Measurements from ENCODE around the gene INAFM1. TPM values are rescaled to one million over a fixed set of nuclear protein-coding genes. Genes with fewer than 3 reads are reported as not detected.
"Not testable (repeated sequence)": the region's sequence is repeated elsewhere in the genome, so short reads cannot be mapped to it uniquely, and the experiment has no call there.

The INAFM1 gene
- total RNA-seq, 4 donors from 2014 or later = 6.0 to 13.6 (median 8.2) TPM

DNA sequence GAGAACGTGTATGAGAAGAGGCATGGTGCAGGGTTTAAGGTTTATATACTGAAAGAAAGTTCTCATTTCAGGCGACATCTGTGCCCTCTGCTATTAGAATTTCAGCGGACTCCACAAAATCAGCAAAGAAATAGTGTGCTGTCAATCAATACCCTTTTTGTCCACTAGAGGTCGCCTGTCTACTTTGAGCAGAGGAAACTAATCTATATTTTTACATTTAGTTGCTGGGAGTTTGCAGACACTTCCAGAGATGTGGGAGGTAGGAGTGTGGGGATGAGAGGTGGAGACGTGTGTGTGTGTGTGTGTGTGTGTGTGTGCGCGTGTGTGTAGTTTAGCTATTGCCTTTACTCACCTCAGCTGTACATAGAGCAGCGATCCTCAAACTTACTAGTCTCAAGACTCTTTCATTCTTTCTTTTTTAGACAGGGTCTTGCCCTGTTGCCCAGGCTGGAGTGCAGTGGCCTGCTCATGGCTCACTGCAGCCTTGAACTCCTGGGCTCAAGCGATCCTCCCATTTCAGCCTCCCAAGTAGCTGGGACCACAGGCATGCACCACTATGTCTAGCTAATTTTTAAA lies 9.7 kb downstream of the INAFM1 start:
- H3K4me3 ChIP-seq (ENCODE audit: low read depth, poor library complexity, severe bottlenecking) = no peak overlapping the region
- DNase-seq (ENCODE audit: low spot score in 2 of 2) = no peak
- 23 to 26% methylated on average over 9 of the region's 9 CpGs for WGBS, 2 donors
- intact Hi-C loops (cut with DNase I; ENCODE audit: low total_unique reads) = no loop called here
- no peak for TF ChIP-seq POLR2A (IDR thresholded peaks at IDR 0.05)
- TF ChIP-seq, protein P1, sequence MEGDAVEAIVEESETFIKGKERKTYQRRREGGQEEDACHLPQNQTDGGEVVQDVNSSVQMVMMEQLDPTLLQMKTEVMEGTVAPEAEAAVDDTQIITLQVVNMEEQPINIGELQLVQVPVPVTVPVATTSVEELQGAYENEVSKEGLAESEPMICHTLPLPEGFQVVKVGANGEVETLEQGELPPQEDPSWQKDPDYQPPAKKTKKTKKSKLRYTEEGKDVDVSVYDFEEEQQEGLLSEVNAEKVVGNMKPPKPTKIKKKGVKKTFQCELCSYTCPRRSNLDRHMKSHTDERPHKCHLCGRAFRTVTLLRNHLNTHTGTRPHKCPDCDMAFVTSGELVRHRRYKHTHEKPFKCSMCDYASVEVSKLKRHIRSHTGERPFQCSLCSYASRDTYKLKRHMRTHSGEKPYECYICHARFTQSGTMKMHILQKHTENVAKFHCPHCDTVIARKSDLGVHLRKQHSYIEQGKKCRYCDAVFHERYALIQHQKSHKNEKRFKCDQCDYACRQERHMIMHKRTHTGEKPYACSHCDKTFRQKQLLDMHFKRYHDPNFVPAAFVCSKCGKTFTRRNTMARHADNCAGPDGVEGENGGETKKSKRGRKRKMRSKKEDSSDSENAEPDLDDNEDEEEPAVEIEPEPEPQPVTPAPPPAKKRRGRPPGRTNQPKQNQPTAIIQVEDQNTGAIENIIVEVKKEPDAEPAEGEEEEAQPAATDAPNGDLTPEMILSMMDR (IDR thresholded peaks at IDR 0.05) = peak in 1 of 3 donors; percentile 50

DNA sequence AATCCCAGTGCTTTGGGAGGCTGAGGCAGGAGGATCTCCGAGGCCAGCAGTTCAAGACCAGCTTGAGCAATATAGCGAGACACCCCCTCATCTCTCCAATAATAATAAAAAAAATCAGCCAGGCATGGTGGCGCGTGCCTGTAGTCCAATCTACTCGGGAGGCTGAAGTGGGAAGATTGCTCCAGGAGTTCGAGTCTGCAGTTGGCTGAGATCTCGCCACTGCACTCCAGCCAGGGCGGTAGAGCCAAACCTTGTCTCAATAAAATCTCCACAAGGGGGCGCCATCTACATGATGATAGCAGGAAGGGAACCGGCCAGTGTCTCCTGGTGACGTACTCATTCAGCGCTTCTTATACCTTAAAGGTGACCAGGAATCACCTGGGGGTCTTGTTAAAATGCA lies 21.4 kb downstream of the INAFM1 start:
- peak; percentile 82 to 92 for DNase-seq (ENCODE audit: low spot score in 2 of 2)
- 17 to 29% methylated on average over 12 of the region's 12 CpGs for WGBS, 2 donors
- H3K4me3 ChIP-seq (ENCODE audit: low read depth, poor library complexity, severe bottlenecking) = no peak overlapping the region
- intact Hi-C loops (cut with DNase I; ENCODE audit: low total_unique reads) = loop anchor here (10.0 kb wide), 1 partner anchor 409 kb away; no protein-coding TSS in a partner anchor
- TF ChIP-seq POLR2A (IDR thresholded peaks at IDR 0.05) = no peak
- TF ChIP-seq, protein P1 (IDR thresholded peaks at IDR 0.05) = peak in 1 of 3 donors; percentile 63

DNA sequence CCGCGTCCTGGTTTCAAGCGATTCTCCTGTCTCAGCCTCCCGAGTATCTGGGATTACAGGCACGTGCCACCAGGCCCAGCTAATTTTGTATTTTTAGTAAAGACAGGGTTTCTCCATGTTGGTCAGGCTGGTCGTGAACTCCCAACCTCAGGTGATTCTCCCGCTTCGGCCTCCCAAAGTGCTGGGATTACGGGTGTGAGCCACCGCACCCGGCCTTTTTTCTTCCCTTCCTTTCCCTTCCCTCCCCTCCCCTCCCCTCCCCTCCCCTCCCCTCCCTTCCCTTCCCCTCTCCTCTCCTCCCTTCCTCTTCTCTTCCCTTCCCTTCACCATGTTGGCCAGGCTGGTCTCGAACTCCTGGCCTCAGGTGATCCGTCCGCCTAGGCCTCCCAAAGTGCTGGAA lies 26.2 kb downstream of the INAFM1 start:
- intact Hi-C loops (cut with DNase I; ENCODE audit: low total_unique reads) = loop anchor here (10.0 kb wide), 1 partner anchor 104 kb away; no protein-coding TSS in a partner anchor
- not testable (repeated sequence) for DNase-seq (ENCODE audit: low spot score in 2 of 2); H3K4me3 ChIP-seq (ENCODE audit: low read depth, poor library complexity, severe bottlenecking)
- WGBS, 2 donors = 95% methylated on average over 14 of the region's 14 CpGs

DNA sequence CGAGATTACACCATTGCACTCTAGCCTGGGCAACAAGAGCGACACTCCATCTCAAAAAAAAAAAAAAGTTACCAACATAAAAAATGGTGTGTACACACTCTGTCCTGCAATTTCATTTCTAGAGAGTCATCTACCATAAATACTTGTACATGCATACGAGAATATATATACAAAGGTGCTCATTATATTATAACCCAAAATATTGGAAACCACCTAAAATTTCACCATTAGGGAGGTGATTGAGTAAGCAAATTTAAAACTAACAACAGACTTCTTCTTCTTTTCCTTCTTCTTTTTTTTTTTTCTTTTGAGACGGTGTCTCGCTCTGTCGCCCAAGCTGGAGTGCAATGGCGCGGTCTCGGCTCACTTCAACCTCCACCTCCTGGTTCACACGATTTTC lies 27.6 kb downstream of the INAFM1 start:
- DNase-seq (ENCODE audit: low spot score in 2 of 2) = no peak
- intact Hi-C loops (cut with DNase I; ENCODE audit: low total_unique reads) = loop anchor here (10.0 kb wide), 1 partner anchor 103 kb away; no protein-coding TSS in a partner anchor
- WGBS, 2 donors = 81 to 88% methylated on average over 10 of the region's 10 CpGs

DNA sequence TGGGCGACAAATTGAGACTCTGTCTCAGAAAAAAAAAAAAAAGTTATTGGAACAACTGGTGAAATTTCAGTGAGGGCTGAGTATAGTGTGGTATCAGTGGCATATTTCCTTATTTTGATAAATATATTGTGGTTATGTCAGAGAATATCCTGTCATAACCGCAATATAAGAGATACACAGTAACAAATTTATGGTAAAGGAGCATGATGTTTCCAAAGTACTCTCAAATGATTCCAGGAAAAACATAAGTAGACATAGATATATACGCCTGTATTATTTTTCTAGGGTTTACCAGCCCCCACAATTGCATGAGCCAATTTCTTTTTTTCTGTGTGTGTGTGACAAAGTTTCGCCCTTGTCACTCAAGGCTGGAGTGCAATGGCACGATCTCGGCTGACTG lies 29.3 kb downstream of the INAFM1 start:
- TF ChIP-seq POLR2A (IDR thresholded peaks at IDR 0.05) = no peak
- TF ChIP-seq, protein P1 (IDR thresholded peaks at IDR 0.05) = no peak
- 76 to 85% methylated on average over 6 of the region's 6 CpGs for WGBS, 2 donors
- intact Hi-C loops (cut with DNase I; ENCODE audit: low total_unique reads) = loop anchor here (10.0 kb wide), 1 partner anchor 101 kb away; no protein-coding TSS in a partner anchor
- H3K4me3 ChIP-seq (ENCODE audit: low read depth, poor library complexity, severe bottlenecking) = no peak overlapping the region
- DNase-seq (ENCODE audit: low spot score in 2 of 2) = no peak

More for the DNA sequence above, 27.6 kb downstream of the INAFM1 start:
- TF ChIP-seq, protein P1 (IDR thresholded peaks at IDR 0.05) = no peak
- TF ChIP-seq POLR2A (IDR thresholded peaks at IDR 0.05) = no peak
- H3K4me3 ChIP-seq (ENCODE audit: low read depth, poor library complexity, severe bottlenecking) = no peak overlapping the region

DNA sequence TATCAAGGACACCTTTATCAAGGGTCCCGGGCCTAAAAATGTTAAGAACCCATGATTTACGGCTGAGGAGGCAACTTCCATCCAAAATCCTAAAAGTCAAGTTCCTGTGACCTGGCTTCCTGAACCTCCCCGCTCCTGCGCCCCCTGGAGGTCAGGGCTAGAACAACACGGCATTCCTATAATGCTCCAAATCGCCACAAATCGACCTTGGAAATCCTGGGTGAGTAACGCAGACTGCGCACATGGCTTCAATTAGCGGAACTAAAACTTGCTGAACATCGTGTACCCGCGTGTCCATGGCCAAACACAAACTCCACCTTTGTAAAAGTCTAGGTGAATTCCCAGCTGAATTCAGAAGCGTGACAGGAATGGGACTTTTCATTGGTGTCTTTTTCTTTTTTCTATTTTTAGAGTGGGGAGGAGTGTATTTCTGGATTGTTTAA lies 30.6 kb downstream of the INAFM1 start:
- WGBS, 2 donors = 2 to 4% methylated on average over 14 of the region's 14 CpGs
- DNase-seq (ENCODE audit: low spot score in 2 of 2) = peak; percentile 76 to 97
- intact Hi-C loops (cut with DNase I; ENCODE audit: low total_unique reads) = loop anchor here (10.0 kb wide), 1 partner anchor 99 kb away; no protein-coding TSS in a partner anchor
- TF ChIP-seq POLR2A (IDR thresholded peaks at IDR 0.05) = no peak
- TF ChIP-seq, protein P1 (IDR thresholded peaks at IDR 0.05) = peak in 1 of 3 donors; percentile 77
- H3K4me3 ChIP-seq (ENCODE audit: low read depth, poor library complexity, severe bottlenecking) = no peak overlapping the region

Measured in lower leg skin (tissue), 4 donors.